HG03354 (cell line): ENCODE measurements around the gene TMX1.
"Not testable (repeated sequence)": the region's sequence is repeated elsewhere in the genome, so short reads cannot be mapped to it uniquely, and the experiment has no call there.

Experiments
- ATAC-seq: cut with Tn5 transposase; IDR thresholded peaks from one replicate; pipeline ENCODE4 v1.9.1; 2021; ENCODE audit warnings: mild to moderate bottlenecking; ENCODE audit not compliant: unreplicated experiment, poor library complexity, severe bottlenecking

Gene TMX1

GRCh38 chr14:51239813-51240803 lies at the start of gene TMX1:
Gene TMX1 (plus strand): TSS chr14:51240247. CDS start chr14:51240293, 46 bp downstream.
- ATAC-seq: peak; percentile 90

GRCh38 chr14:51201890-51202289 lies 38.2 kb upstream of the TMX1 start:
- ATAC-seq: peak; percentile 35

GRCh38 chr14:51202914-51203665 lies 37.0 kb upstream of the TMX1 start:
- ATAC-seq: peak; percentile 67

- no peak for ATAC-seq
Measured at GRCh38 chr14:51203881-51204280, 36.2 kb upstream of the TMX1 start.

GRCh38 chr14:51205486-51205885 lies 34.6 kb upstream of the TMX1 start:
- no peak for ATAC-seq

GRCh38 chr14:51206462-51206861 lies 33.6 kb upstream of the TMX1 start:
- no peak for ATAC-seq

GRCh38 chr14:51207621-51208020 lies 32.4 kb upstream of the TMX1 start:
- no peak for ATAC-seq

- no peak for ATAC-seq
Measured at GRCh38 chr14:51208982-51209381, 31.1 kb upstream of the TMX1 start.

GRCh38 chr14:51209457-51209856 lies 30.6 kb upstream of the TMX1 start:
- ATAC-seq: no peak

GRCh38 chr14:51210594-51210993 lies 29.5 kb upstream of the TMX1 start:
- no peak for ATAC-seq

GRCh38 chr14:51211149-51211548 lies 28.9 kb upstream of the TMX1 start:
- ATAC-seq: no peak

- no peak for ATAC-seq
Measured at GRCh38 chr14:51216602-51217001, 23.4 kb upstream of the TMX1 start.

GRCh38 chr14:51219473-51220448 lies 20.3 kb upstream of the TMX1 start:
- no peak for ATAC-seq

GRCh38 chr14:51223463-51223862 lies 16.6 kb upstream of the TMX1 start:
- not testable (repeated sequence) for ATAC-seq

GRCh38 chr14:51224551-51224950 lies 15.5 kb upstream of the TMX1 start:
- no peak for ATAC-seq

GRCh38 chr14:51225751-51226150 lies 14.3 kb upstream of the TMX1 start:
- ATAC-seq: no peak

- ATAC-seq: no peak
Measured at GRCh38 chr14:51228391-51228790, 11.7 kb upstream of the TMX1 start.

- ATAC-seq: no peak
Measured at GRCh38 chr14:51228890-51229289, 11.2 kb upstream of the TMX1 start.

GRCh38 chr14:51236314-51236713 lies 3.7 kb upstream of the TMX1 start:
- no peak for ATAC-seq
